Tibial nerve (tissue), 4 donors: Measurements from ENCODE around the gene SVOPL. TPM values are rescaled to one million over a fixed set of nuclear protein-coding genes. Genes with fewer than 3 reads are reported as not detected.

Experiments used
- DNase-seq, 2 donors: peaks; one replicate each; pipeline ENCODE4 v3.0.0-alpha.2; 2019; ENCODE audit warnings: low spot score in 2 of 2
- H3K27ac ChIP-seq, 4 donors: fragments of 200-600 bp; sonication (generic) in 3 of 4; one replicate each; pipeline ENCODE4 v1.5.1; 2017 to 2019; ENCODE audit warnings: mild to moderate bottlenecking in 1 of 4
- H3K27me3 ChIP-seq, 2 donors: fragments of 200-600 bp; sonication (generic) in 1 of 2; one replicate each; pipeline versions ENCODE4 v1.5.1 to v1.6.0; 2017 to 2019
- H3K36me3 ChIP-seq, 3 donors: fragments of 200-600 bp; sonication (generic); one replicate each; pipeline ENCODE4 v1.5.1; 2018 to 2019
- H3K4me1 ChIP-seq, 4 donors: fragments of 200-600 bp; sonication (generic) in 3 of 4; one replicate each; pipeline ENCODE4 v1.5.1; 2017 to 2019
- H3K4me3 ChIP-seq, 4 donors: fragments of 200-600 bp; sonication (generic) in 3 of 4; one replicate each; pipeline ENCODE4 v1.5.1; 2017 to 2019; ENCODE audit warnings: mild to moderate bottlenecking in 1 of 4, moderate library complexity in 1 of 4
- H3K9me3 ChIP-seq, 4 donors: fragments of 200-600 bp; sonication (generic) in 3 of 4; one replicate each; pipeline ENCODE4 v1.5.1; 2017 to 2019
- CTCF ChIP-seq, 5 experiments: fragments of 200-600 bp in 3 of 5; fragments of 450-650 bp in 2 of 5; sonication (generic) in 3 of 5; IDR thresholded peaks; one replicate each; pipeline ENCODE4 v1.5.1; 2016 to 2019; ENCODE audit warnings: antibody characterized with exemption in 5 of 5, mild to moderate bottlenecking in 3 of 5, moderate library complexity in 2 of 5
- EP300 ChIP-seq, 2 donors: sonication (generic); formaldehyde crosslinking; IDR thresholded peaks; one replicate each; pipeline ENCODE4 v1.6.1; 2017; ENCODE audit warnings: antibody characterized with exemption in 2 of 2, mild to moderate bottlenecking in 1 of 2
- POLR2A ChIP-seq, 2 donors: fragments of 450-650 bp; IDR thresholded peaks; one replicate each; pipeline ENCODE4 v1.6.1; 2017; ENCODE audit warnings: antibody characterized with exemption in 2 of 2, mild to moderate bottlenecking in 2 of 2, moderate library complexity in 2 of 2
- WGBS, 2 donors: methylation state at CpG; one replicate each; pipeline ENCODE4 v1.1.5; 2018; 5-methylcytosine and 5-hydroxymethylcytosine counted together
- small RNA-seq: library from RNA; depleted of rRNA; stranded (forward); fragments of <200 nt; gene quantifications from one replicate; pipeline ENCODE3, GENCODE V24; 2016
- total RNA-seq, 4 donors: library from RNA; depleted of rRNA; stranded (reverse); fragments of >200 nt; gene quantifications; one replicate each; pipeline ENCODE4 v1.1.0, GENCODE V29; 2016

SVOPL gene
- total RNA-seq, 4 donors from 2014 or later: not detected

GRCh38 chr7:138546064-138546619 lies 155.0 kb downstream of the SVOPL start:
- Histone ChIP-seq H3K36me3 (peaks cover 0 to 91% (median 0%) of the 10 kb centered on the region in 3 donors), H3K27me3 (no peaks in the 10 kb centered on the region)
- no peak for DNase-seq

GRCh38 chr7:138545123-138545522 lies 156.0 kb downstream of the SVOPL start:
- 81 to 87% methylated on average over 6 of the region's 6 CpGs for WGBS, 2 donors
- no peak for DNase-seq
- Histone ChIP-seq H3K4me3 (no peak overlapping the region), H3K4me1 (no peaks in the 10 kb centered on the region), H3K27ac (no peak overlapping the region), H3K36me3 (peaks cover 0 to 91% (median 0%) of the 10 kb centered on the region in 3 donors), H3K27me3 (no peaks in the 10 kb centered on the region), H3K9me3 (no peaks in the 10 kb centered on the region)
- TF ChIP-seq POLR2A (IDR thresholded peaks at IDR 0.05) (no peak), EP300 (IDR thresholded peaks at IDR 0.05) (no peak), CTCF (IDR thresholded peaks at IDR 0.05) (no peak)

More at GRCh38 chr7:138546064-138546619, 155.0 kb downstream of the SVOPL start:
- H3K4me1 ChIP-seq: no peaks in the 10 kb centered on the region
- 67 to 69% methylated on average over 5 of the region's 5 CpGs for WGBS, 2 donors
- H3K27ac ChIP-seq: no peak overlapping the region
- no peak overlapping the region for H3K4me3 ChIP-seq
- no peak for TF ChIP-seq POLR2A (IDR thresholded peaks at IDR 0.05)
- no peak for TF ChIP-seq CTCF (IDR thresholded peaks at IDR 0.05)
- TF ChIP-seq EP300 (IDR thresholded peaks at IDR 0.05): no peak
- H3K9me3 ChIP-seq: no peaks in the 10 kb centered on the region

Small RNA genes within 50 kb of the gene (small RNA-seq; reads per million reads assigned to genes)
- not detected for gene RF00561

Other genes with a start within 250 kb of the SVOPL start
- gene TRIM24, start 241.1 kb downstream of the SVOPL start, total RNA-seq: 10 to 100 TPM; 15.9 to 20.5 (median 17.7) TPM
- not detected for gene TMEM213, start 96.6 kb upstream of the SVOPL start, total RNA-seq
- gene ATP6V0A4, start 96.8 kb upstream of the SVOPL start, total RNA-seq: not detected